H1 (cell line): ENCODE results near the gene REM1. TPM values are rescaled to one million over a fixed set of nuclear protein-coding genes. Genes with fewer than 3 reads are reported as not detected.

Experiments
- CTCF ChIA-PET: fragments of 300-600 bp; sonication (Branson Sonifier 250); formaldehyde crosslinking; loops from one replicate; lab custom pipeline; 2021; ENCODE audit not compliant: partially characterized antibody; lab: Charles Lee
- POLR2A ChIA-PET: fragments of 300-600 bp; sonication (Branson Sonifier 250); formaldehyde crosslinking; loops from one replicate; lab custom pipeline; 2021; ENCODE audit warnings: inconsistent platforms; ENCODE audit not compliant: partially characterized antibody; lab: Charles Lee
- DNase-seq, 2 experiments: peaks; one replicate each; pipeline versions ENCODE4 v3.0.0 to v3.0.0-alpha.2; 2010 to 2022; ENCODE audit warnings: low spot score in 2 of 2, low read depth in 1 of 2, mixed read lengths in 1 of 2
- FAIRE-seq: peaks from 2 replicates; lab custom pipeline; 2011; peaks lifted over from hg19 to GRCh38; lab: Jason Lieb, UNC
- H2AFZ ChIP-seq: 2 replicates; pipeline ENCODE4 v1.8.1; 2012; ENCODE audit warnings: low read length, inconsistent platforms
- H2AK5ac ChIP-seq: 2 replicates; pipeline ENCODE4 v1.6.1; 2013; ENCODE audit warnings: low read depth, low read length
- H2BK120ac ChIP-seq: replicated peaks from 2 replicates; pipeline ENCODE3; 2013; ENCODE audit warnings: low read depth, low read length, inconsistent platforms
- H2BK12ac ChIP-seq: 2 replicates; pipeline ENCODE4 v1.6.1; 2013; ENCODE audit warnings: low read depth, low read length
- H2BK15ac ChIP-seq: 2 replicates; pipeline ENCODE4 v1.6.1; 2013; ENCODE audit warnings: low read length
- H2BK20ac ChIP-seq: 2 replicates; pipeline ENCODE4 v1.6.1; 2013; ENCODE audit warnings: low read length
- H2BK5ac ChIP-seq: 2 replicates; pipeline ENCODE4 v1.6.1; 2013; ENCODE audit warnings: low read depth, low read length
- H3K14ac ChIP-seq: 2 replicates; pipeline ENCODE4 v1.6.1; 2013; ENCODE audit warnings: inconsistent platforms; ENCODE audit not compliant: insufficient read length
- H3K18ac ChIP-seq: 2 replicates; pipeline ENCODE4 v1.6.1; 2013; ENCODE audit warnings: low read length; ENCODE audit errors: extremely low read depth
- H3K23ac ChIP-seq: 2 replicates; pipeline ENCODE4 v1.6.1; 2013; ENCODE audit warnings: inconsistent platforms; ENCODE audit not compliant: insufficient read length
- H3K23me2 ChIP-seq: 2 replicates; pipeline ENCODE4 v1.6.1; 2013; ENCODE audit warnings: low read depth, low read length
- H3K27ac ChIP-seq: 2 replicates; pipeline ENCODE4 v1.6.1; 2011; ENCODE audit warnings: low read depth, low read length, inconsistent platforms
- H3K27me3 ChIP-seq, 4 experiments: replicated peaks in 1 of 4; 1 replicate in 1 of 4; 2 replicates in 3 of 4; pipeline versions ENCODE4 v1.6.1 to v1.8.1; 2011 to 2013; ENCODE audit warnings: low read length in 3 of 4, mild to moderate bottlenecking in 3 of 4, inconsistent platforms in 2 of 4, mixed read lengths in 2 of 4, moderate library complexity in 1 of 4; ENCODE audit not compliant: control insufficient read depth in 3 of 4, insufficient read depth in 3 of 4; ENCODE audit errors: extremely low read depth in 1 of 4
- H3K36me3 ChIP-seq, 4 experiments: 2 replicates each; pipeline versions ENCODE4 v1.6.1 to v1.8.1; 2011 to 2013; ENCODE audit warnings: mild to moderate bottlenecking in 4 of 4, low read length in 3 of 4, moderate library complexity in 2 of 4, control low read depth in 1 of 4, inconsistent platforms in 1 of 4; ENCODE audit not compliant: insufficient read depth in 4 of 4, control insufficient read depth in 2 of 4
- H3K4ac ChIP-seq: replicated peaks from 2 replicates; pipeline ENCODE3; 2013; ENCODE audit warnings: low read length, low read depth, mixed read lengths, inconsistent platforms; ENCODE audit not compliant: insufficient read length
- H3K4me1 ChIP-seq, 4 experiments: replicated peaks in 1 of 4; 1 replicate in 1 of 4; 2 replicates in 3 of 4; pipeline versions ENCODE4 v1.6.1 to v1.8.1; 2011 to 2013; ENCODE audit warnings: low read length in 3 of 4, inconsistent platforms in 2 of 4, mixed read lengths in 1 of 4; ENCODE audit not compliant: insufficient read depth in 4 of 4, control insufficient read depth in 3 of 4
- H3K4me2 ChIP-seq, 2 experiments: 2 replicates each; pipeline versions ENCODE4 v1.6.1 to v1.8.1; 2011 to 2013; ENCODE audit warnings: low read depth in 2 of 2, low read length in 2 of 2, control low read depth in 1 of 2, inconsistent platforms in 1 of 2, mild to moderate bottlenecking in 1 of 2; ENCODE audit not compliant: insufficient read depth in 1 of 2
- H3K4me3 ChIP-seq, 4 experiments: fragments of 200-600, 300-600 bp in 1 of 4; sonication (generic), shearing (Covaris generic), sonication (Bioruptor Twin) in 1 of 4; 2 replicates each; pipeline versions ENCODE4 v1.5.1 to v1.8.1; 2011 to 2016; ENCODE audit warnings: low read length in 4 of 4, low read depth in 3 of 4, control low read depth in 2 of 4, inconsistent platforms in 2 of 4, mild to moderate bottlenecking in 2 of 4, mixed read lengths in 1 of 4, moderate library complexity in 1 of 4; ENCODE audit not compliant: insufficient read depth in 2 of 4; ENCODE audit errors: extremely low read depth in 1 of 4
- H3K56ac ChIP-seq: replicated peaks from 2 replicates; pipeline ENCODE3; 2013; ENCODE audit warnings: low read depth, mild to moderate bottlenecking, mixed read lengths, low read length, inconsistent platforms; ENCODE audit not compliant: insufficient read length
- H3K79me1 ChIP-seq: 2 replicates; pipeline ENCODE4 v1.6.1; 2013; ENCODE audit warnings: low read depth, low read length, control low read depth
- H3K79me2 ChIP-seq, 2 experiments: 2 replicates each; pipeline versions ENCODE4 v1.6.1 to v1.8.1; 2012 to 2013; ENCODE audit warnings: low read length in 2 of 2, mild to moderate bottlenecking in 2 of 2, inconsistent platforms in 1 of 2; ENCODE audit not compliant: insufficient read depth in 2 of 2, control insufficient read depth in 1 of 2
- H3K9ac ChIP-seq, 4 experiments: replicated peaks in 1 of 4; 1 replicate in 1 of 4; 2 replicates in 3 of 4; pipeline versions ENCODE4 v1.6.1 to v1.8.1; 2011 to 2013; ENCODE audit warnings: low read depth in 3 of 4, low read length in 3 of 4, control low read depth in 2 of 4, mild to moderate bottlenecking in 2 of 4, moderate library complexity in 2 of 4, inconsistent platforms in 1 of 4; ENCODE audit errors: extremely low read depth in 1 of 4
- H3K9me3 ChIP-seq, 2 experiments: 2 replicates each; pipeline versions ENCODE4 v1.6.1 to v1.8.1; 2012 to 2013; ENCODE audit warnings: mild to moderate bottlenecking in 2 of 2, moderate library complexity in 2 of 2, control low read depth in 1 of 2, inconsistent platforms in 1 of 2, low read depth in 1 of 2, low read length in 1 of 2, mixed read lengths in 1 of 2; ENCODE audit not compliant: insufficient read depth in 2 of 2
- H4K20me1 ChIP-seq, 2 experiments: replicated peaks in 1 of 2; 2 replicates each; pipeline versions ENCODE3 to v1.8.1; 2011 to 2013; ENCODE audit warnings: inconsistent platforms in 2 of 2, low read length in 2 of 2, mild to moderate bottlenecking in 1 of 2; ENCODE audit not compliant: insufficient read depth in 2 of 2, control insufficient read depth in 1 of 2
- H4K5ac ChIP-seq: 2 replicates; pipeline ENCODE4 v1.6.1; 2013; ENCODE audit warnings: low read length, low read depth, mixed read lengths, inconsistent platforms; ENCODE audit not compliant: insufficient read length
- H4K8ac ChIP-seq: 2 replicates; pipeline ENCODE4 v1.8.0; 2013; ENCODE audit warnings: mild to moderate bottlenecking, moderate library complexity, low read length, inconsistent platforms; ENCODE audit not compliant: insufficient read depth; ENCODE audit errors: extremely low read depth
- H4K91ac ChIP-seq: replicated peaks from 2 replicates; pipeline ENCODE3; 2013; ENCODE audit warnings: low read length, mixed read lengths, inconsistent platforms; ENCODE audit not compliant: insufficient read length
- ASH2L ChIP-seq: fragments of 200-600, 300-600 bp; sonication (generic); IDR thresholded peaks from one replicate; pipeline ENCODE4 v1.7.1; 2017; ENCODE audit warnings: low read length
- BACH1 ChIP-seq: IDR thresholded peaks from 2 replicates; pipeline ENCODE4 v1.6.1; 2012; ENCODE audit warnings: low read length, improper control_type of control experiment
- BCL11A ChIP-seq, 2 experiments: IDR thresholded peaks; one replicate each; pipeline ENCODE4 v1.6.1; 2011; ENCODE audit warnings: low read depth in 2 of 2, low read length in 2 of 2, mild to moderate bottlenecking in 2 of 2
- CEBPB ChIP-seq: IDR thresholded peaks from 2 replicates; pipeline ENCODE4 v1.6.1; 2012; ENCODE audit warnings: low read depth, low read length
- GTF2F1 ChIP-seq: IDR thresholded peaks from 2 replicates; pipeline ENCODE4 v1.6.1; 2012; ENCODE audit warnings: low read depth, low read length, improper control_type of control experiment, borderline replicate concordance
- HDAC6 ChIP-seq: IDR thresholded peaks from one replicate; pipeline ENCODE4 v1.7.1; 2012; ENCODE audit warnings: low read depth, mild to moderate bottlenecking, inconsistent platforms, low read length, moderate library complexity
- KDM4A ChIP-seq: IDR thresholded peaks from one replicate; pipeline ENCODE4 v1.7.1; 2012; ENCODE audit warnings: low read depth, mild to moderate bottlenecking, moderate library complexity, low read length, inconsistent platforms; ENCODE audit not compliant: severe bottlenecking
- KDM5A ChIP-seq: fragments of 200-600 bp; IDR thresholded peaks from 2 replicates; pipeline ENCODE4 v1.7.1; 2012; ENCODE audit warnings: mild to moderate bottlenecking, low read length, inconsistent platforms, mixed read lengths
- NRF1 ChIP-seq: IDR thresholded peaks from 2 replicates; pipeline ENCODE4 v1.6.1; 2011; ENCODE audit warnings: mild to moderate bottlenecking, low read depth, low read length, improper control_type of control experiment
- RAD21 ChIP-seq, 2 experiments: IDR thresholded peaks in 1 of 2; conservative IDR thresholded peaks in 1 of 2; 2 replicates each; pipeline ENCODE4 v1.6.1; 2011; ENCODE audit warnings: low read depth in 2 of 2, low read length in 2 of 2, improper control_type of control experiment in 1 of 2, inconsistent platforms in 1 of 2, mild to moderate bottlenecking in 1 of 2, moderate library complexity in 1 of 2
- RBBP5 ChIP-seq: IDR thresholded peaks from 2 replicates; pipeline ENCODE4 v1.7.1; 2012; ENCODE audit warnings: low read depth, mild to moderate bottlenecking, inconsistent platforms, low read length, moderate library complexity, borderline replicate concordance
- SAP30 ChIP-seq: fragments of 300-600 bp; sonication (generic); IDR thresholded peaks from 2 replicates; pipeline ENCODE4 v1.7.1; 2012; ENCODE audit warnings: low read length, moderate library complexity, mild to moderate bottlenecking, inconsistent platforms; ENCODE audit not compliant: insufficient read depth, insufficient replicate concordance
- SP1 ChIP-seq: IDR thresholded peaks from 2 replicates; pipeline ENCODE4 v1.6.1; 2011; ENCODE audit warnings: low read depth, low read length
- TAF7 ChIP-seq: optimal IDR thresholded peaks from 2 replicates; pipeline ENCODE3; 2011; ENCODE audit warnings: low read depth, mild to moderate bottlenecking, inconsistent platforms, low read length, moderate library complexity, borderline replicate concordance
- WGBS, 2 experiments: shearing (Covaris generic) in 1 of 2; methylation state at CpG; one replicate each; pipeline versions ENCODE4 v1.1.6 to v1.1.7; 2013 to 2015; ENCODE audit warnings: low lambda C conversion rate in 2 of 2, mixed read lengths in 2 of 2, inconsistent platforms in 1 of 2, low coverage in 1 of 2, missing lambda C conversion rate in 1 of 2; ENCODE audit not compliant: insufficient replicate concordance in 2 of 2, insufficient coverage in 1 of 2, insufficient read length in 1 of 2; ENCODE audit errors: extremely low coverage in 1 of 2, missing lambda C conversion rate in 1 of 2; 5-methylcytosine and 5-hydroxymethylcytosine counted together
- polyA plus RNA-seq, 7 experiments: library from polyadenylated mRNA; depleted of rRNA in 3 of 7; stranded (reverse) in 5 of 7; unstranded in 2 of 7; fragments of >200 nt in 5 of 7; fragments of 200-250 nt in 2 of 7; gene quantifications; 1 replicate in 5 of 7; 2 replicates in 1 of 7; 4 replicates in 1 of 7; pipeline versions ENCODE4 v1.2.1 to v1.2.3, GENCODE V29; 2011 to 2013; ENCODE audit warnings: missing spikeins in 2 of 7, mixed read lengths in 2 of 7
- total RNA-seq: library from RNA; stranded (reverse); fragmentation: NEBNext Ultra II Directional; extraction: Animal tissue kit (Norgen Biotek cat#: 25700); gene quantifications from 2 replicates; pipeline ENCODE4 v1.2.1, GENCODE V29; 2021

REM1 gene
- total and polyA plus RNA-seq, 2 of the 8 experiments (the other 6 are each of a cell fraction or from before 2014, with no cell fraction given), result 0.05 TPM; not detected in 1

DNA sequence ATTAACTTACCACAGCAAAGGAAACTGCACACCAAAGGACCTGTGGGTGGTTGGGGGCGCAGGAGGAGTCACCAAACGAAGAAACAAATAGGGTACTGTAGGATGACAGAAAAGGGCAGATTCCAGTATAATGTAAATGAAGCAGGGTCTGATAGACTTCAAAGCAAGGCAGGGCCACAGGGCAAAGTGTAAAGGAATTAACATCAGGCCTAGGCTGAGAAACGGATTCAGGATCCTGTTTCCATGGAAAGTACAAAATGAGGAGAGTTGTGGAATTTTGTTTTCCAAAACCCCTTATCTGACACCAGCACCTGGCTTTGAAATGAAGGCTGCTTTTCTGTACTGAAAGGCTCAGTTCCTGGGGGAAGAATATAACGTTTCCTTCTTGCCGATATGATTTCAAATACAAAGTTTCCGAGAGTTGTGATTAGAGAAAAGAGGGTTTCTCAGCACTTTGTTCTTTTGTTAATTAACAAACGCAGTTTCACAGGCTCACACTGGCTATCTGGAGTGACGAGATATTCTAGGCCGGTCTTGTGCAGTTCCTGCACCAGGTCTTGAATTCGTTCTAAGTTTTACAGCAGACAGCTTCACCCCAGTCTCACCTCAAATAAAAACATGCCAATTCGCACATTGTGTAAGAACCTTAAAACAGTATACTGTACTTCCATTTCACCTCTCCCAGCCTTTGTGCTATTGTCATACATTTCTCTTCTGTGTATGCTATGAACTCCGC lies 28.8 kb upstream of the REM1 start:
- Histone ChIP-seq H3K56ac (no peak overlapping the region), H3K9me3 (peaks cover 59 to 80% of the 10 kb centered on the region in 2 experiments), H3K79me2 (no peaks in the 10 kb centered on the region), H3K14ac (no peak overlapping the region), H3K27me3 (no peaks in the 10 kb centered on the region), H3K18ac (no peak overlapping the region), H2BK15ac (no peak overlapping the region), H3K4me2 (no peak overlapping the region), H3K23ac (no peak overlapping the region), H2BK120ac (no peak overlapping the region), H3K36me3 (no peaks in the 10 kb centered on the region), H3K4ac (no peak overlapping the region), H2BK20ac (no peak overlapping the region), H4K8ac (no peak overlapping the region), H3K4me1 (no peaks in the 10 kb centered on the region), H2BK5ac (no peak overlapping the region), H2AK5ac (no peak overlapping the region), H4K5ac (no peak overlapping the region), H4K91ac (no peak overlapping the region), H4K20me1 (no peaks in the 10 kb centered on the region), H3K27ac (no peak overlapping the region), H3K4me3 (no peak overlapping the region), H3K79me1 (no peaks in the 10 kb centered on the region), H2AFZ (no peak overlapping the region), H3K23me2 (no peaks in the 10 kb centered on the region), H2BK12ac (no peak overlapping the region), H3K9ac (no peak overlapping the region)
- FAIRE-seq, result no peak
- POLR2A ChIA-PET, result no interaction called here
- WGBS, 2 experiments, result 77% methylated on average over 12 of the region's 12 CpGs; no CpG with 5 or more reads in 1 of the 2 experiments
- DNase-seq, result no peak
- CTCF ChIA-PET, result no interaction called here
- TF ChIP-seq SP1 (no peak), KDM5A (no peak), BCL11A (IDR thresholded peaks at IDR 0.05; ENCODE audit: low read depth in 2 of 2, low read length in 2 of 2) (no peak), BACH1 (no peak), NRF1 (no peak), CEBPB (no peak), KDM4A (no peak), HDAC6 (no peak), RBBP5 (no peak), SAP30 (no peak), RAD21 (IDR thresholded peaks at IDR 0.05 in 1 of 2, conservative IDR thresholded peaks at IDR 0.05 in 1 of 2; ENCODE audit: low read depth in 2 of 2, low read length in 2 of 2) (no peak), TAF7 (no peak), ASH2L (no peak), GTF2F1 (no peak)
